ENCODE data around the gene P4HTM. TPM values are rescaled to one million over a fixed set of nuclear protein-coding genes. Genes with fewer than 3 reads are reported as not detected.

The P4HTM gene
- total and polyA plus RNA-seq, 9 donors: 11.0 to 17.2 (median 14.5) TPM

DNA sequence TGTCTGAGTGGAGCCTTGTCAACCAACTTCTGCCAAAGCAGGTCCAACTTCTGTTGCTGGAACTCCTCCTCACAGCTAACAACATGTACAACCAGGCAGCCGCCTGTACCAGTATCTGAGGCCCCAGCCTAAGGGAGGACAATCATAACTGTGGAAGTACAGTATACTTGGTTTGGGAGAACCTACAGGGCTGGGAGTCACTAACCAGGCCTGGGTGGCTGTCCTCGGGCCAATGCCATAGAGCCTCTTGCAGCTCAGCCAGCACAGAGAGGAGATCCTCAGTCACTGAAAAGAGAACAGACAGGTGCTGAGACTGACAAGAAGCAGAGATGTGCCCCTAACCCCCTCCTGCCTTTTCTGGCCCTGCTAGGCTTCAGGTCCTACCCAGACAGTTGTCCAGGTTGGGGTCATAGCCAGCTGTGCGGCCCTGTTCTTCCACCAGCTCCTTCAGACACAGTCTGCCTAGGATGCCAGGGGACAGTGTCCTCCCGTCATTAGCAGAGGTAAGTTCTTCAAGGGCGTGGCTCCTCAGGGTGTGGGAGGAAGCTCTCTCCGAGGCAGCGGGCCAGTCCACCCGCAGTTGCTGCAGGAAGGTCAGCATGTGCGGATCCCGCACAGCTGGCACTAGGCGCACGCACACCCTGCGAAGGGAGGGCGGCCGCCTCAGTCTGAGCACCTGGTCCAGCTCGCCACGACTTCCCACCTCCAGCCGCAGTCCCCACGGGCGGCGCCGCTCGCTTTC, 27.4 kb downstream of the P4HTM start:
- 3% methylated on average over 17 of the region's 23 CpGs for WGBS (ENCODE audit: insufficient coverage)
- Histone ChIP-seq H3K36me3 (ENCODE audit: control insufficient read depth, insufficient read depth, low read length) (peaks cover 44% of the 10 kb centered on the region), H3K27ac (ENCODE audit: low read length) (no peak overlapping the region), H3K9me3 (replicated peaks; ENCODE audit: control insufficient read depth, low read depth, low read length) (no peaks in the 10 kb centered on the region), H3K27me3 (ENCODE audit: control insufficient read depth, insufficient read depth, low read length) (no peaks in the 10 kb centered on the region), H3K4me1 (ENCODE audit: control insufficient read depth, insufficient read depth, low read length) (peaks cover 47% of the 10 kb centered on the region), H3K4me3 (ENCODE audit: low read length) (peak overlapping the region; percentile 78)
- peak; percentile 28 for DNase-seq

DNA sequence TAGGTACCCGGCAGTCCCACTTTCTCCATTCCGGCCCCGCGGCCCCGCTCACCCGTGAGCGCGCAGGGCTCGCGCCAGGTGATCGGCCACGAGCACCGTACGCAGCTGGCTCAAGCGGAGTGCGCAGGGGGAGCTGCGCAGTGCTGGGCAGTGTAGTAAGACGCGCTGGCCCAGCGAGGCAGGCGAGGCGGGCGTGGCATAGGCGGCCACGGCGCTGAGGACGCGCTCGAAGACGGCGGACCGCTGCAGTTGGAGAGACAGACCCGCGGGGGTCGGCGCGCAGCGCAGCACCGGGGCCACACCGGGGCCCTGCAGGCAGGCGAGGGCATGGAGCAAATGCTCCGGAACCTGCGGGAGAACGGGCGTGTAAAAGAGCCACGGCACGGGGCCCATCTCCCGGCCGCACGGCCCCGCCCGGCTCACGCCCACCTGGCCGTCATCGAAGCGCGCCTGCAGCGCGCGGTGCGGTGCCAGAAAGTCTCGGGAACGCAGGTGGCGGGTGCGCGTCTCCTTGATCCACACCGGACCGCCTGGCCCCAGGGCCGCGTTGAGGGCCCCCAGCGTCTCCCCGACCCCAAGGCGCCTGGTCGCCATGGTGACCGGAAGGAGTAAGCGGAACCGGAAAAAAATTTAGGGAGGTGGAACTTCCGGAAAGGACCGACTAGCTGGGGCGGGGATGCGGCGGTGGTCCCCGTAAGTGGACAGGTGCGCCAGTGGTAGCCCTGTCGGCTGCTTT, 28.1 kb downstream of the P4HTM start, which contains the start of gene DALRD3:
TSS of gene DALRD3 (minus strand) at position 610 of the 736 bp plus-strand sequence. CDS start at position 594, 16 bp downstream.
- H3K27ac ChIP-seq (ENCODE audit: low read length): peak within 1 kb of the TSS; percentile 75
- H3K9me3 ChIP-seq (replicated peaks; ENCODE audit: control insufficient read depth, low read depth, low read length): no peaks in the 10 kb centered on the region
- peaks cover 41% of the 10 kb centered on the region for H3K36me3 ChIP-seq (ENCODE audit: control insufficient read depth, insufficient read depth, low read length)
- peaks cover 47% of the 10 kb centered on the region for H3K4me1 ChIP-seq (ENCODE audit: control insufficient read depth, insufficient read depth, low read length)
- DNase-seq: peak; percentile 87
- WGBS (ENCODE audit: insufficient coverage): under 1% methylated on average over 78 of the region's 85 CpGs
- H3K27me3 ChIP-seq (ENCODE audit: control insufficient read depth, insufficient read depth, low read length): no peaks in the 10 kb centered on the region
- H3K4me3 ChIP-seq (ENCODE audit: low read length): peak within 1 kb of the TSS; percentile 78

GRCh38 chr3:49018707-49019006, 28.6 kb downstream of the P4HTM start:
- Histone ChIP-seq H3K9me3 (replicated peaks; ENCODE audit: control insufficient read depth, low read depth, low read length) (no peaks in the 10 kb centered on the region), H3K27me3 (ENCODE audit: control insufficient read depth, insufficient read depth, low read length) (no peaks in the 10 kb centered on the region), H3K4me1 (ENCODE audit: control insufficient read depth, insufficient read depth, low read length) (peaks cover 44% of the 10 kb centered on the region), H3K27ac (ENCODE audit: low read length) (peak overlapping the region; percentile 75), H3K36me3 (ENCODE audit: control insufficient read depth, insufficient read depth, low read length) (peaks cover 41% of the 10 kb centered on the region), H3K4me3 (ENCODE audit: low read length) (peak overlapping the region; percentile 78)
- no peak for DNase-seq
- 0% methylated on average over 16 of the region's 18 CpGs for WGBS (ENCODE audit: insufficient coverage)

DNA sequence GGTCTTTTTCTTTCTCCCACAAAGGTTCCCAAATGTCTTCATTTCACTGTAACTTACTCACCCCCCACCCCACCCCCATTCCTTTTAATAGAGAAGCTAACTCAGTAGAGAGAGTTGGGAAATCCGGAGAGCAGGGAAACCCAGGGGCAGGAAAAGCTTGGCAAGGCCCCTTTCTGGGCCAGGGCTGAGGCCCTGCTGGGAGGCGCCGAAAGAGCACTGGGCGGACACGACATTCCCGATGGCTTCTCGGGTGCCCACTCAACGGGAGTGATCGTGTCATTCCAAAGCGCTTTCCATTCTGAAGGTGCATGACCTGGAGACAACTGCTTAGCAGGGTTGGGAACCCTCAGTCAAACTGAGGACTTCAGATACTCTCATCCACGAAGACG, 29.9 kb downstream of the P4HTM start:
- Histone ChIP-seq H3K27ac (ENCODE audit: low read length) (peak overlapping the region; percentile 99), H3K9me3 (replicated peaks; ENCODE audit: control insufficient read depth, low read depth, low read length) (no peaks in the 10 kb centered on the region), H3K4me1 (ENCODE audit: control insufficient read depth, insufficient read depth, low read length) (peaks cover 39% of the 10 kb centered on the region), H3K36me3 (ENCODE audit: control insufficient read depth, insufficient read depth, low read length) (peaks cover 41% of the 10 kb centered on the region), H3K4me3 (ENCODE audit: low read length) (peak overlapping the region; percentile 95), H3K27me3 (ENCODE audit: control insufficient read depth, insufficient read depth, low read length) (no peaks in the 10 kb centered on the region)
- WGBS (ENCODE audit: insufficient coverage): 44% methylated on average over 9 of the region's 12 CpGs
- DNase-seq: peak; percentile 15

DNA sequence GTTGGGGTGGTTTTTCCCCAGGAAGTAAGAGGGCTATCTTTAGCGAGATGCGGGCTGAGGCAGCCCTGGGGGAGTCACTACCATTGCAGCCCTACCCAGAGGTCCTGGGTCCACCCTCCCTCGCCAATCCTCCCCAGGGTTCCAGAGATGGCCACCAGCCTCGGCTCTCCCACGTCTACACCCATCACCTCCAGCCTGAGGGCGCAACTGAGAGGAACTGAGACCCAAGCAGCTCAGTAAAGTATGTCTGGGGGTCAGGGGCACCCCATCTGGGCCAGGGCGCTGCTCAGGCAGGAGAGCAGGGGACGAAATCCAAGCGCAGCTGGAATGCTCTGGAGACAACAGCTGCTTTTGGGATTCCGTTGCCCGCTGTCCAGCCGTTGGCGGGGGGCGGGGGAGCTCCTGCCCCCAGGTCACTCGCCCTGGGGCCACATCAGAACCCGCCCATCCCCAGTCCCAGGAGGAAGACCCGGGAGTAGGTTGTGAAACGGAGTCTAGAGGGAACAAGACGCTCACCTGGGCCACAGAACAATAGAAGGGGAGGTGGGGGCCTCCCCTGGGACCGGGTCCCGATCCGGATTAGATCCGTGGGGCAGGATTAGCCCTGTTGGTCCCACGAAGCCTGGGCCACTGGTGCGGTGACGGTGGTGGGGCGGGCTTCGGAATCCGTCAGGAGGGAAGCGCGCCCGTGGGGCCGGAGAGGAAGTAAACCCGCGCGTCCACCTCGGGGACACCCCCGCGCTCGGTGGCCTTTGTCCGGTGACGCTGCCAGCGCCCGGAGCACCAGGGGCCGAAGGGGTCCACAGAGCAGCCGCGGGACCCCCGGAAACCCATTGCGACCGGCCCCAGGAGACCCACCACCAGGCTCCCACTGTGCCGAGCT, 30.5 kb downstream of the P4HTM start:
- peak overlapping the region; percentile 95 for H3K4me3 ChIP-seq (ENCODE audit: low read length)
- H3K27ac ChIP-seq (ENCODE audit: low read length): peak overlapping the region; percentile 99

DNA sequence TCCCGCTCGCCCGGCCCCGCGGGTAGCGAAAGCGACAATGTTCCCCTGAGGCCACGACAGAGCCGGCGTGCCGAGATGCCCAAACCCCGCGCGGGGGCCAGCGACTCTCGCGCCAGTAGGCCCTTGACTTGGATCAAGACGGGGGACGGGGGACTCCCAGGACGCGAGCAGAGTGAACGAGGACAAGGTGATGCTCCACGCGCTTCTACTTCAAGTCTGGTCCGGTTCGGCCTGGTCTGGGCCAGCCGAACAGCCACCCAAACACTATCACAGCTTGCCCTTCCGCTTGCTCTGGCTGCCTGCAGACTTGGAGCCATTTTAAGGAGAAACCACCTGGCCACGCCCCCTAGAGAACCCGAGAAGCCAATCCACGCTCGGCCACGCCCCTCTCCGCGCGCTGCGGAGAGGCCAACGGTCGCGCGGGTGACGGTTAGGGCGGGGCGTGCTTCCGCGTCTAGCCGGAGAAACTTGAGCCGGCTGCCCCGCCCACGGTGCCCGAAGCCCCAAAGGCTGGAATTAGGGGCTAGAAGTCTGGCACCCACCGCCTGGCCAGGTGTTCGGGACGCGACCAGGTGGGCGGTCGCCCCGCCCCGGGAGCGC, 31.3 kb downstream of the P4HTM start:
- peaks cover 45% of the 10 kb centered on the region for H3K4me1 ChIP-seq (ENCODE audit: control insufficient read depth, insufficient read depth, low read length)
- WGBS (ENCODE audit: insufficient coverage): under 1% methylated on average over 60 of the region's 60 CpGs

More for the DNA sequence above, 30.5 kb downstream of the P4HTM start:
- Histone ChIP-seq H3K36me3 (ENCODE audit: control insufficient read depth, insufficient read depth, low read length) (peaks cover 41% of the 10 kb centered on the region), H3K9me3 (replicated peaks; ENCODE audit: control insufficient read depth, low read depth, low read length) (no peaks in the 10 kb centered on the region), H3K4me1 (ENCODE audit: control insufficient read depth, insufficient read depth, low read length) (peaks cover 44% of the 10 kb centered on the region), H3K27me3 (ENCODE audit: control insufficient read depth, insufficient read depth, low read length) (no peaks in the 10 kb centered on the region)
- peak; percentile 49 for DNase-seq
- WGBS (ENCODE audit: insufficient coverage): under 1% methylated on average over 40 of the region's 51 CpGs

GRCh38 chr3:49021813-49022687, 32.0 kb downstream of the P4HTM start, which contains the start of gene NDUFAF3:
Gene NDUFAF3, plus strand, starts transcription at chr3:49022121. Its CDS starts 24 bp downstream, at chr3:49022145.
- H3K27me3 ChIP-seq (ENCODE audit: control insufficient read depth, insufficient read depth, low read length): no peaks in the 10 kb centered on the region
- peak within 1 kb of the TSS; percentile 95 for H3K4me3 ChIP-seq (ENCODE audit: low read length)
- H3K27ac ChIP-seq (ENCODE audit: low read length): peak within 1 kb of the TSS; percentile 99
- H3K4me1 ChIP-seq (ENCODE audit: control insufficient read depth, insufficient read depth, low read length): peaks cover 45% of the 10 kb centered on the region
- WGBS (ENCODE audit: insufficient coverage): 0% methylated on average over 83 of the region's 83 CpGs
- peak; percentile 97 for DNase-seq
- peaks cover 42% of the 10 kb centered on the region for H3K36me3 ChIP-seq (ENCODE audit: control insufficient read depth, insufficient read depth, low read length)
- H3K9me3 ChIP-seq (replicated peaks; ENCODE audit: control insufficient read depth, low read depth, low read length): no peaks in the 10 kb centered on the region

More for the DNA sequence above, 31.3 kb downstream of the P4HTM start:
- DNase-seq: peak; percentile 99
- H3K27me3 ChIP-seq (ENCODE audit: control insufficient read depth, insufficient read depth, low read length): no peaks in the 10 kb centered on the region
- H3K9me3 ChIP-seq (replicated peaks; ENCODE audit: control insufficient read depth, low read depth, low read length): no peaks in the 10 kb centered on the region
- H3K27ac ChIP-seq (ENCODE audit: low read length): peak overlapping the region; percentile 99
- H3K36me3 ChIP-seq (ENCODE audit: control insufficient read depth, insufficient read depth, low read length): peaks cover 41% of the 10 kb centered on the region
- peak overlapping the region; percentile 95 for H3K4me3 ChIP-seq (ENCODE audit: low read length)

DNA sequence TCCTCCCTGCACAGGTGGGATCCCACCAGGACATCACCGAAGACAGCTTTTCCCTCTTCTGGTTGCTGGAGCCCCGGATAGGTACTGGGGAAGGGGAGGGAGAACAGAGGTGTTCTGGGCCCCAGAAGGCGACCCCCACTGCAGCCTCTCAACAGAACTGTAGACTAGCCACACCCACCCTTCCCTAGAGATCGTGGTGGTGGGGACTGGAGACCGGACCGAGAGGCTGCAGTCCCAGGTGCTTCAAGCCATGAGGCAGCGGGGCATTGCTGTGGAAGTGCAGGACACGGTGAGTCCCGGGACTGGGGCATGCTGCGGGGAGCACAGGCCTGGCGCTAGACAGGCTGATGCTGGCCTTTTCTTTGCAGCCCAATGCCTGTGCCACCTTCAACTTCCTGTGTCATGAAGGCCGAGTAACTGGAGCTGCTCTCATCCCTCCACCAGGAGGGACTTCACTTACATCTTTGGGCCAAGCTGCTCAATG, 32.7 kb downstream of the P4HTM start:
- peak overlapping the region; percentile 99 for H3K27ac ChIP-seq (ENCODE audit: low read length)
- H3K36me3 ChIP-seq (ENCODE audit: control insufficient read depth, insufficient read depth, low read length): peaks cover 49% of the 10 kb centered on the region
- peak overlapping the region; percentile 95 for H3K4me3 ChIP-seq (ENCODE audit: low read length)
- H3K4me1 ChIP-seq (ENCODE audit: control insufficient read depth, insufficient read depth, low read length): peaks cover 43% of the 10 kb centered on the region
- H3K27me3 ChIP-seq (ENCODE audit: control insufficient read depth, insufficient read depth, low read length): no peaks in the 10 kb centered on the region
- DNase-seq: peak; percentile 27
- WGBS (ENCODE audit: insufficient coverage): 50% methylated on average over 6 of the region's 12 CpGs
- H3K9me3 ChIP-seq (replicated peaks; ENCODE audit: control insufficient read depth, low read depth, low read length): no peaks in the 10 kb centered on the region

DNA sequence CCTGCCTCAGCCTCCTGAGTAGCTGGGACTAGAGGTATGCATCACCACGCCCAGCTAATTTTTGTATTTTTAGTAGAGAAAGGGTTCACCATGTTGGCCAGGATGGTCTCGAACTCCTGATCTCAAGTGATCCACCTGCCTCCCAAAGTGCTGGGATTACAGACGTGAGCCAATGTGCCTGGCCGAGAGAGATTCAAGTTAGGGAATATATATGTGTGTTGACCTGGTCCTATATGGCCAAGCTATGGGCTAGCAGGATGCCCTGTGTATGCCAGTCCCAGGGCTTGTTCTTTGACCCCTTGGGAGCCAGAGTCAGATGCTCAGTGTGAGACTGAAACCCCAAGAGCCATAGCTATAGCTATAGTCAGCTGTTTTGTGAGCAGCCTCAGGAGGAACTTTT, 33.7 kb downstream of the P4HTM start:
- H3K27me3 ChIP-seq (ENCODE audit: control insufficient read depth, insufficient read depth, low read length): no peaks in the 10 kb centered on the region
- H3K27ac ChIP-seq (ENCODE audit: low read length): no peak overlapping the region
- peaks cover 55% of the 10 kb centered on the region for H3K36me3 ChIP-seq (ENCODE audit: control insufficient read depth, insufficient read depth, low read length)
- peaks cover 52% of the 10 kb centered on the region for H3K4me1 ChIP-seq (ENCODE audit: control insufficient read depth, insufficient read depth, low read length)
- 96% methylated on average over 4 of the region's 4 CpGs for WGBS (ENCODE audit: insufficient coverage)
- H3K4me3 ChIP-seq (ENCODE audit: low read length): no peak overlapping the region
- peak; percentile 7 for DNase-seq
- H3K9me3 ChIP-seq (replicated peaks; ENCODE audit: control insufficient read depth, low read depth, low read length): no peaks in the 10 kb centered on the region
